ENCODE data around the gene IFI16. TPM values are rescaled to one million over a fixed set of nuclear protein-coding genes. Genes with fewer than 3 reads are reported as not detected.
A peak's percentile ranks its signal among the peaks of the same experiment; 100 is the strongest.

The IFI16 gene
- total and polyA plus RNA-seq, 2 of the 4 experiments (the other 2 are of a cell fraction): 45.0 to 65.3 TPM

- POLR2A ChIA-PET (ENCODE audit: unreplicated experiment): interaction anchor here (0.6 to 1.4 kb wide), 2 partner anchors 10 to 271 kb away, joined by 3 to 7 read pairs; partner anchors contain the start of gene IFI16
- TSS peak; percentile 95 for BruUV-seq (replicated peaks)
- CTCF ChIA-PET: interaction anchor here (0.7 to 1.2 kb wide), 4 partner anchors 10 to 72 kb away, joined by 3 read pairs; partner anchors contain the start of gene IFI16
Measured at GRCh38 chr1:159000070-159000409, 9.7 kb upstream of the IFI16 start.

More at GRCh38 chr1:159000070-159000409, 9.7 kb upstream of the IFI16 start:
- peak overlapping the region; percentile 90 for H3K4me2 ChIP-seq (ENCODE audit: low read depth, low read length)
- peak overlapping the region; percentile 61 for H3K4me3 ChIP-seq (ENCODE audit: insufficient read depth, low read depth, low read length)
- no CpG with 5 or more reads among the region's 6 CpGs for WGBS, 2 experiments (ENCODE audit: extremely low coverage in 2 of 2, insufficient read length in 1 of 2)
- H2AFZ ChIP-seq (replicated peaks; ENCODE audit: low read length, poor library complexity): peak overlapping the region; percentile 73
- H3K9ac ChIP-seq (ENCODE audit: low read depth, low read length): peak overlapping the region; percentile 88
- no peaks in the 10 kb centered on the region for H3K9me1 ChIP-seq (ENCODE audit: insufficient read depth, low read length)
- H3K4ac ChIP-seq (ENCODE audit: low read depth, low read length): peak overlapping the region; percentile 39
- H4K20me1 ChIP-seq (ENCODE audit: insufficient read depth, low read length): no peaks in the 10 kb centered on the region
- H4K5ac ChIP-seq (ENCODE audit: low read depth, low read length): peak overlapping the region; percentile 55
- H3K27ac ChIP-seq (ENCODE audit: insufficient read depth, low read length): peak overlapping the region; percentile 93
- H2AK9ac ChIP-seq (replicated peaks; ENCODE audit: low read depth, low read length, poor library complexity): no peak overlapping the region
- H3K36me3 ChIP-seq (ENCODE audit: control insufficient read depth, insufficient read depth, low read length): no peaks in the 10 kb centered on the region
- H4K91ac ChIP-seq (ENCODE audit: insufficient read depth, low read depth, low read length): peak overlapping the region; percentile 55
- no peaks in the 10 kb centered on the region for H3K27me3 ChIP-seq (ENCODE audit: control insufficient read depth, insufficient read depth, low read length)
- H2BK120ac ChIP-seq (ENCODE audit: low read depth, low read length): peak overlapping the region; percentile 71
- H3K14ac ChIP-seq (replicated peaks; ENCODE audit: low read depth, low read length): peak overlapping the region; percentile 2; the same call in 1 of the 2 replicates
- H3K56ac ChIP-seq (ENCODE audit: extremely low read depth, insufficient read depth, low read length): peak overlapping the region; percentile 88; the same call in 1 of the 2 replicates
- TF ChIP-seq ELK1 (IDR thresholded peaks at IDR 0.05; ENCODE audit: borderline replicate concordance, low read depth, low read length): no peak
- H3K18ac ChIP-seq (ENCODE audit: low read depth, low read length): peak overlapping the region; percentile 75
- ATAC-seq (ENCODE audit: low read depth) (peak; percentile 21), DNase-seq (no peak)
- intact Hi-C loops (cut with micrococcal nuclease): loop anchor here (1.0 to 2.0 kb wide), 2 partner anchors 9 to 1031 kb away; partner anchors contain the start of gene IFI16
- peak overlapping the region; percentile 87 for H2BK5ac ChIP-seq (ENCODE audit: low read depth, low read length, poor library complexity, severe bottlenecking)
- in situ Hi-C loops (cut with MboI; ENCODE audit: low sequenced_read_pairs): loop anchor here (10.0 kb wide), 1 partner anchor 1035 kb away; no protein-coding TSS in a partner anchor
- peak overlapping the region; percentile 25; the same call in 1 of the 2 replicates for H3K23ac ChIP-seq (ENCODE audit: low read depth, low read length)
- H2BK20ac ChIP-seq (ENCODE audit: low read depth, low read length): peak overlapping the region; percentile 51
- H2BK15ac ChIP-seq (ENCODE audit: low read depth, low read length): peak overlapping the region; percentile 84; the same call in 1 of the 3 replicates
- H3K9me3 ChIP-seq (ENCODE audit: control insufficient read depth, insufficient read depth, low read length): no peaks in the 10 kb centered on the region
- no peaks in the 10 kb centered on the region for H3K79me1 ChIP-seq (ENCODE audit: low read depth in 1 of 2, low read length in 2 of 2)
- dilution Hi-C loops (cut with HindIII; ENCODE audit: low sequenced_read_pairs, unreplicated experiment): no loop called here
- no peak overlapping the region for H2AK5ac ChIP-seq (ENCODE audit: low read depth, low read length)
- no peaks in the 10 kb centered on the region for H3K4me1 ChIP-seq (ENCODE audit: control insufficient read depth, insufficient read depth, low read length)
- H4K8ac ChIP-seq (ENCODE audit: low read depth in 2 of 2, low read length in 2 of 2): peak overlapping the region in 1 of 2 experiments; percentile 77; a peak in 2 of 4 replicates
